ENCODE measurements around the gene DCAF17.

DNA sequence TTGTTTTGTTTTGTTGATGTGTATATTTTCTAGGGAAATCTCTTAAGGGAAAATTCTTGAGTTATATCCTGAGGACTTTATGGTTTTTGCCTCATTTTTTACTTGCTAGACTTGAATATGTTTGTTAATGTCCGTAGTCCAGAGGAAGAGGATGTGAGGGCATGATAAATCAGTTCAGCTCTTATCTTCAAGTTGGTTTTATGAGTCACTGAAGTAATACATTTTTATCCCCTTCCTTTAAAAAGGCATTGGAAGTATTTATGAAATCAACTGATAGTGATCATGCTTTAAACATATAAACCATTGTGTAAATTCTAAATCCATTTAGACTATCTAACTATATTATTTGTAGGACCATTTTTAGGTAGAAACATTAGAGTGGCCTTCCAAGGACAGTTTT, 44.3 kb downstream of the DCAF17 start:
- TF ChIP-seq POLR2A (IDR thresholded peaks at IDR 0.05; ENCODE audit: low read length) (no peak), GATA1 (IDR thresholded peaks at IDR 0.05; ENCODE audit: low read depth, low read length) (no peak)

Measured in erythroblast (primary cell).